Liver (tissue), 9 donors: ENCODE data around the gene GPAT3. TPM values are rescaled to one million over a fixed set of nuclear protein-coding genes. Genes with fewer than 3 reads are reported as not detected.

ENCODE experiments used
- DNase-seq: peaks from one replicate; pipeline ENCODE4 v3.0.0-alpha.2; 2017; ENCODE audit warnings: low spot score
- H3K27ac ChIP-seq, 2 donors: one replicate each; pipeline ENCODE4 v1.7.0; 2013; ENCODE audit warnings: inconsistent platforms in 2 of 2, low read length in 2 of 2, control low read depth in 1 of 2, low read depth in 1 of 2, mild to moderate bottlenecking in 1 of 2
- H3K27me3 ChIP-seq, 4 donors: one replicate each; pipeline versions ENCODE4 v1.6.1 to v1.7.0; 2013; ENCODE audit warnings: low read length in 3 of 4, inconsistent platforms in 1 of 4, mild to moderate bottlenecking in 1 of 4, moderate library complexity in 1 of 4; ENCODE audit not compliant: control insufficient read depth in 4 of 4, insufficient read depth in 4 of 4
- H3K36me3 ChIP-seq, 4 donors: one replicate each; pipeline versions ENCODE4 v1.6.1 to v1.7.0; 2013; ENCODE audit warnings: low read length in 3 of 4, mild to moderate bottlenecking in 3 of 4, low read depth in 1 of 4, moderate library complexity in 1 of 4; ENCODE audit not compliant: control insufficient read depth in 4 of 4, insufficient read depth in 3 of 4
- H3K4me1 ChIP-seq, 4 donors: one replicate each; pipeline versions ENCODE4 v1.6.1 to v1.7.0; 2013; ENCODE audit warnings: low read length in 3 of 4, mild to moderate bottlenecking in 3 of 4, moderate library complexity in 1 of 4; ENCODE audit not compliant: control insufficient read depth in 4 of 4, insufficient read depth in 4 of 4
- H3K4me3 ChIP-seq, 3 donors: one replicate each; pipeline versions ENCODE4 v1.6.1 to v1.7.0; 2013; ENCODE audit warnings: low read length in 3 of 3, control low read depth in 1 of 3, low read depth in 1 of 3, mild to moderate bottlenecking in 1 of 3
- H3K9ac ChIP-seq, 2 donors: one replicate each; pipeline ENCODE4 v1.7.0; 2013; ENCODE audit warnings: low read length in 2 of 2, mild to moderate bottlenecking in 2 of 2, moderate library complexity in 2 of 2, control low read depth in 1 of 2, low read depth in 1 of 2
- H3K9me3 ChIP-seq, 4 donors: one replicate each; pipeline versions ENCODE4 v1.6.1 to v1.7.0; 2013; ENCODE audit warnings: low read length in 3 of 4; ENCODE audit not compliant: control insufficient read depth in 4 of 4
- ATF3 ChIP-seq: IDR thresholded peaks from 2 replicates; pipeline ENCODE4 v1.6.1; 2016; ENCODE audit warnings: antibody characterized with exemption
- CTCF ChIP-seq: fragments of 150-350 bp; IDR thresholded peaks from 2 replicates; pipeline ENCODE4 v1.5.1; 2017; ENCODE audit warnings: improper control_type of control experiment, low read depth, low read length; ENCODE audit not compliant: missing input control
- EGR1 ChIP-seq, 2 donors: IDR thresholded peaks; 2 replicates each; pipeline ENCODE4 v1.6.1; 2016 to 2018; ENCODE audit warnings: antibody characterized with exemption in 2 of 2, low read depth in 2 of 2
- FOXA1 ChIP-seq: IDR thresholded peaks from 2 replicates; pipeline ENCODE4 v1.6.1; 2016; ENCODE audit warnings: antibody characterized with exemption
- FOXA2 ChIP-seq: IDR thresholded peaks from 2 replicates; pipeline ENCODE4 v1.6.1; 2016; ENCODE audit warnings: antibody characterized with exemption
- GABPA ChIP-seq, 2 donors: IDR thresholded peaks in 1 of 2; conservative IDR thresholded peaks in 1 of 2; 2 replicates each; pipeline ENCODE4 v1.6.1; 2016; ENCODE audit warnings: antibody characterized with exemption in 2 of 2, mild to moderate bottlenecking in 1 of 2, moderate library complexity in 1 of 2
- HNF4A ChIP-seq, 2 donors: conservative IDR thresholded peaks; 2 replicates each; pipeline ENCODE4 v1.6.1; 2016; ENCODE audit warnings: antibody characterized with exemption in 2 of 2, mild to moderate bottlenecking in 2 of 2
- HNF4G ChIP-seq: IDR thresholded peaks from 2 replicates; pipeline ENCODE4 v1.6.1; 2016; ENCODE audit warnings: antibody characterized with exemption
- JUND ChIP-seq, 2 donors: IDR thresholded peaks; 2 replicates each; pipeline ENCODE4 v1.6.1; 2016; ENCODE audit warnings: antibody characterized with exemption in 2 of 2
- MAX ChIP-seq: IDR thresholded peaks from 2 replicates; pipeline ENCODE4 v1.6.1; 2016; ENCODE audit warnings: antibody characterized with exemption
- NR2F2 ChIP-seq: IDR thresholded peaks from 2 replicates; pipeline ENCODE4 v1.6.1; 2016; ENCODE audit warnings: antibody characterized with exemption
- RAD21 ChIP-seq, 2 donors: IDR thresholded peaks; 2 replicates each; pipeline ENCODE4 v1.6.1; 2016; ENCODE audit warnings: antibody characterized with exemption in 2 of 2, mild to moderate bottlenecking in 2 of 2
- REST ChIP-seq: IDR thresholded peaks from 2 replicates; pipeline ENCODE4 v1.6.1; 2016; ENCODE audit warnings: antibody characterized with exemption, mild to moderate bottlenecking
- RXRA ChIP-seq, 2 donors: IDR thresholded peaks; 2 replicates each; pipeline ENCODE4 v1.6.1; 2017 to 2018; ENCODE audit warnings: antibody characterized with exemption in 2 of 2, mild to moderate bottlenecking in 1 of 2
- SP1 ChIP-seq: IDR thresholded peaks from 2 replicates; pipeline ENCODE4 v1.6.1; 2018; ENCODE audit warnings: antibody characterized with exemption, mild to moderate bottlenecking
- TAF1 ChIP-seq: conservative IDR thresholded peaks from 2 replicates; pipeline ENCODE4 v1.6.1; 2016; ENCODE audit warnings: antibody characterized with exemption, mild to moderate bottlenecking
- YY1 ChIP-seq: IDR thresholded peaks from 2 replicates; pipeline ENCODE4 v1.6.1; 2016; ENCODE audit warnings: antibody characterized with exemption, mild to moderate bottlenecking
- ZBTB33 ChIP-seq: IDR thresholded peaks from 2 replicates; pipeline ENCODE4 v1.6.1; 2016; ENCODE audit warnings: antibody characterized with exemption
- WGBS: extraction: QIAGEN DNeasy Blood & Tissue Kit; methylation state at CpG from one replicate; pipeline ENCODE4 v1.1.7; 2013; 5-methylcytosine and 5-hydroxymethylcytosine counted together
- polyA plus RNA-seq, 2 donors: library from polyadenylated mRNA; stranded (reverse) in 1 of 2; unstranded in 1 of 2; fragments of 200-250 nt in 1 of 2; fragments of >200 nt in 1 of 2; fragmentation: Nextera tagmentation in 1 of 2; extraction: Ambion mirVana in 1 of 2; gene quantifications; one replicate each; pipeline versions ENCODE4 v1.2.1 to v1.2.3, GENCODE V29; 2013 to 2015
- total RNA-seq, 2 donors: library from RNA; depleted of rRNA; stranded (reverse); fragments of >200 nt; gene quantifications; one replicate each; pipeline ENCODE4 v1.2.3, GENCODE V29; 2014
- donor health status: healthy.
- donor health status: healthy.
- donor health status: healthy.
- donor health status: healthy.
- donor health status: healthy.

The GPAT3 gene
- total and polyA plus RNA-seq, 4 donors, result 1.8 to 6.2 (median 4.5) TPM

GRCh38 chr4:83613023-83613422 is 77.1 kb downstream of the GPAT3 start (continued):
- TF ChIP-seq JUND (IDR thresholded peaks at IDR 0.05) (no peak), RXRA (IDR thresholded peaks at IDR 0.05) (no peak)

GRCh38 chr4:83613994-83614393 is 78.1 kb downstream of the GPAT3 start:
- no peaks in the 10 kb centered on the region for H3K4me1 ChIP-seq
- TF ChIP-seq NR2F2 (no peak), TAF1 (no peak), FOXA2 (no peak), HNF4A (conservative IDR thresholded peaks at IDR 0.05) (no peak), ZBTB33 (no peak), EGR1 (IDR thresholded peaks at IDR 0.05; ENCODE audit: low read depth in 2 of 2) (no peak), ATF3 (no peak), RXRA (IDR thresholded peaks at IDR 0.05) (no peak), HNF4G (no peak), REST (no peak), GABPA (IDR thresholded peaks at IDR 0.05 in 1 of 2, conservative IDR thresholded peaks at IDR 0.05 in 1 of 2) (no peak), SP1 (no peak), CTCF (no peak), YY1 (no peak), MAX (no peak), FOXA1 (no peak), JUND (IDR thresholded peaks at IDR 0.05) (no peak), RAD21 (IDR thresholded peaks at IDR 0.05) (no peak)
- no peak overlapping the region for H3K4me3 ChIP-seq
- H3K27me3 ChIP-seq, result no peaks in the 10 kb centered on the region
- WGBS, result 93% methylated on average over 4 of the region's 4 CpGs
- H3K27ac ChIP-seq, result no peak overlapping the region
- H3K9ac ChIP-seq, result no peak overlapping the region
- no peaks in the 10 kb centered on the region for H3K36me3 ChIP-seq
- no peak for DNase-seq
- peaks cover 1 to 6% (median 3%) of the 10 kb centered on the region in 4 donors for H3K9me3 ChIP-seq
